ENCODE measurements around the gene SLC41A3.
A peak's percentile ranks its signal among the peaks of the same experiment; 100 is the strongest.
"Not testable (repeated sequence)": the region's sequence is repeated elsewhere in the genome, so short reads cannot be mapped to it uniquely, and the experiment has no call there.

The SLC41A3 gene

DNA sequence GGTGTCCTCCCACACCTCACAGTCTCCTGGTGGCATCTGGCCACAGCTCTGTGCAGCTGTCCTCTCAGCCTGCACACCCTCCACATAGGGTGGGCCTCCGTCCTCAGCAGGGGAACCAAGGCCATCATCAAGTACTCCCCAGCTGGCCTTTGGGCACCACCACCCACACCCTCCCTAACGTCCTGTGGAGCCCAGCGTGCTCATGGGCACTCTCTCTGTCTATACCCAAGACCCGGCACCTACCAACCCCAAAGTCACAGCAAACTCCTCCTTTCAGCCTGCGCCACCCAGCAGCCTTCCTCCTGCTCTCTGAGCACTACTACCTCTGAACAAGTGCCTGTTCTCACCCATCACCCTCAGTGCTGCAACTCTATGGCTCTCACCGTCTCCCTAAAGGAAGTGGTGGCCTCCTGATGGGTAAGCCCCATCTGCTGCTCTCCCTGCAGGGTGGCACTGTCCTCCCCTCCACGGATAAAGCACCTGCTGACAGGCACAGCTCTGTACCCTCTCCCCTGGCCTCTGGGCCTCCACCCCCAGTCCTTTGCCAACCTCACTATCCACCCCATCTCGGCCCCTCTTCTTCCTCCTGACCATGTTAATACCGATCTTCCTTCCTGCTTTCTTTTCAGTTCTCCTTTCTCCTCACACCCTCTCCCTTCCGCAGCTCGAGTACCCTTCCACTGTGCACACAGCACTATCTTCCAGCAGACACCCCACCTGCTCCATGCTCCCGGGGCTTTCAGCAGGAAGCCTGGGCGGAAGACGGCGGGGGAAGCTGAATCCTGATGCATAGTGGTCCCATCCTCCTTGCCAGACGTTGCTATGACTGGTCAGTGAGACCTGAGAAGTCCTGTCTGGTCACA lies 31.5 kb downstream of the SLC41A3 start:
- DNase-seq, result no peak

DNA sequence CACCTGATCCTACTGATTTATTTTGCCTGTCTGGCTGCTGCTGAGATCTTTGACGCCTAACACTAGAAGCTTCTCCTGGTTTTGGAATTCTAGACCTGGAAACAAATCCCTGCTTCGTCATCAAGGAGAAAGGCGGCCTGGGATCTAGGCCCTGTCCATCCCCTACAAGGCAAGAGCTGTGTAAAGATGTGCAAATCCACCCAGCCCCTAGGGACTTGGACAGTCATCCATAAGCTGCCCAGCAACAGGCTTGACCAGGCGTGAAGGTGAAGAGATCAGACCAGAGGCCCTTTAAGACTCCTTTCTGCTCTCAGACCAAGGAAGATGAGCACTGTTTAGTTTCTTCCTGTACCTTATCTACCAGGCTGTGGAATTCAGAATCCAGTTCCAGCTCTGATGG lies 32.2 kb downstream of the SLC41A3 start:
- DNase-seq, result no peak

- DNase-seq, result no peak
These were observed 32.7 kb downstream of the SLC41A3 start for GRCh38 chr3:126051234-126051633.

GRCh38 chr3:126050626-126051025 lies 33.3 kb downstream of the SLC41A3 start:
- no peak for DNase-seq

- DNase-seq, result no peak
These were observed 33.9 kb downstream of the SLC41A3 start for GRCh38 chr3:126050050-126050392.

DNA sequence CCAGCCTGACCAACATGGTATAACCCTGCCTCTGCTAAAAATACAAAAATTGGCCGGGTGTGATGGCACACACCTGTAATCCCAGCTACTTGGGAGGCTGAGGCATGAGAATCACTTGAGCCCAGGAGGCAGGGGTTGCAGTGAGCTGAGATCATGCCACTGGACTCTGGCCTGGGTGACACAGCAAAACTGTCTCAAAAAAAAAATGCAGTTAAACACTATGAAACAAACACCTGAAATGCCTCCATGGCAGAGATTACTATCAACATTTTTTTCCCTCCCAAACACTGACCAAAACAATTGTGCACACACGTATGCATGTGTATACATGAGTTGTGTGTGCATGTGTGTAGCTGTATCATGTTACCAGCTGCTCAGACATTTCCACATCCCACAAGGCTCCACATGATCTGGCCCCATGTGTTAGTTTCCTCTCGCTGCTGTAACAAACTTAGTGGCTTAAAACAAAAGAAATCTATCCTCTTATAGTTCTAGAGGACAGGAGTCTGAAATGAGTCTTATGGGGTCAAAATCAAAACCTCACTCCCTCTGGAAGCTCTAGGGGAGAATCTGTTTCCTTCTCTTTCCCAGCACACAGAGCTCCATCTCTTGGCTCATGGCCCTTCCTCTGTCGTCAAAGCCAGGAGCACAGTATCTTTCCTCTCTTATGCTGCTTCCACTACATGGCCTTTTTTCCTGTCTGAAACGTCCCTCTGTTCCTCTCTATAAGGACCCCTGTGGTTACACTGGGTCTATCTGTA lies 34.5 kb downstream of the SLC41A3 start:
- DNase-seq, result no peak

GRCh38 chr3:126040386-126040785 lies 43.5 kb downstream of the SLC41A3 start:
- no peak for DNase-seq

GRCh38 chr3:126039870-126040269 lies 44.1 kb downstream of the SLC41A3 start:
- DNase-seq, result no peak

GRCh38 chr3:126038791-126039190 lies 45.1 kb downstream of the SLC41A3 start:
- DNase-seq, result not testable (repeated sequence)

GRCh38 chr3:126036056-126036549 lies 47.8 kb downstream of the SLC41A3 start:
- no peak for DNase-seq

DNA sequence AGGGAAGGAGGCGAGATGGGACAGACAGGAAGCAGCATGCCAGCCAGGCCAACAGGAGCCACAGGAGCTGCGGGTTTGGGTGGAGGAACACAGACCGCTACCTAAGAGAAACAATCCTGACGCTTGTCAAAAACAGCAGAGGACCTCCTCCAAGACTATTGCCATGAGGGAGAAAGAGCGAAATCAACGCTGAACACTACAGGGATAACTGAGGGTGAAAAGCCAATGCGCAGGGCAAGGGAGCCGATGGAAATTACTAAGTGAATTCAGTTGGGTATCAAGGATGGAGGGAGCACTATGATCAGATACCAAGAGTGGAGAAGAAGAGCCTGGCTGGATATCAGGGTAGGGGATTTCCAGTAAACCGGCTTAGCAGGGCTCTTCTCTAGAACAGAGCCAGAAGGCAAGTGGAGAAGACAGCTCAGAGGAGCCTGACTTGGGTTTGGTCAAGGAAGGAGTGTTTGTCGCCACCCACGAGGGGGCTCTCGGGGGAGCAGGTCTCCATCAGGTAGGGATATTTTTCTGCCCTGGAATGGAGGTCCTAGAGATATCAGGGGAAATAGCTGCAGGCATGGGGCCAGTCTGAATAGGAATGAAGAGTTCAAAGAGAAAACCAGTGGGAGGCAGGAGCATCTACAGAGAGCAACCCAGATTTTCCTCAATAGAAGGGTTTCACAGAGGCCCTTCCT lies 48.4 kb downstream of the SLC41A3 start:
- no peak for DNase-seq

- DNase-seq, result no peak
These were observed 49.2 kb downstream of the SLC41A3 start for GRCh38 chr3:126034481-126035361.

- no peak for DNase-seq
These were observed 50.2 kb downstream of the SLC41A3 start for GRCh38 chr3:126033765-126034164.

- DNase-seq, result no peak
These were observed 50.7 kb downstream of the SLC41A3 start for GRCh38 chr3:126033051-126033745.

- DNase-seq, result no peak
These were observed 51.9 kb downstream of the SLC41A3 start for GRCh38 chr3:126031981-126032471.

- no peak for DNase-seq
These were observed 53.5 kb downstream of the SLC41A3 start for GRCh38 chr3:126030455-126030854.

DNA sequence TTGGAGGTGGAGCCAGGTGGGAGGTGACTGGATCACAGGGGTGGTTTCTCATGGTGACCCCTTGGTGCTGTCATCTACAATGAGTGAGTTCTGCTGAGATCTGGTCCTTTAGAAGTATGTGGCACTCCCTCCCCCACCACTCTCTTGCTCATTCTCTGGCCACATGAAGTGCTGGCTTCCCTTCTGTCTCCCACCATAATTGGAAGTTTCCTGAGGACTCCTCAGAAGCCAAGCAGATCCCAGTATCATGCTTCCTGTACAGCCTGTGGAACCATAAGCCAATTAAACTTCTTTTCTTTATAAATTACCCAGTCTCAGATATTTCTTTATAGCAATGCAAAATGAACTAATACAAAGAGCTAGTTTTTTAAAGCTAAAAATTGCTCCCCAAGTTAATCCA lies 54.7 kb downstream of the SLC41A3 start:
- no peak for DNase-seq

DNA sequence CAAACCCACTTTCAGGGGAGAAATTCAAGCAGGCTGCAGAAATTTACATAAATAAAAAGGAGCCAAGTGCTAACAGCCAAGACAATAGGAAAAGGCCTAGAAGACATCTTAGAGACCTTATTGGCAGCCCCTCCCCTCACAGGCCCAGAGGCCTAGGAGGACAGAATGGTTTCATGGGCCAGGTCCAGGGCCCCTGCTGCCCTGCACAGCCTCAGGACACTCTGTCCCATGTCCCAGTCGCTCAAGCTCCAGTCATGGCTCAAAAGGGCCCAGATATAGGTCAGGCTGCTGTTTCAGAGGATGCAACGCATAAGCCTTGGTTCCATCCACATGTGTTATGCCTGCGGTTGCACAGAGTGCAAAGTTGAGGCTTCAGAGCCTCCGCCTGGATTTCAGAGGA lies 55.8 kb downstream of the SLC41A3 start:
- no peak for DNase-seq

DNA sequence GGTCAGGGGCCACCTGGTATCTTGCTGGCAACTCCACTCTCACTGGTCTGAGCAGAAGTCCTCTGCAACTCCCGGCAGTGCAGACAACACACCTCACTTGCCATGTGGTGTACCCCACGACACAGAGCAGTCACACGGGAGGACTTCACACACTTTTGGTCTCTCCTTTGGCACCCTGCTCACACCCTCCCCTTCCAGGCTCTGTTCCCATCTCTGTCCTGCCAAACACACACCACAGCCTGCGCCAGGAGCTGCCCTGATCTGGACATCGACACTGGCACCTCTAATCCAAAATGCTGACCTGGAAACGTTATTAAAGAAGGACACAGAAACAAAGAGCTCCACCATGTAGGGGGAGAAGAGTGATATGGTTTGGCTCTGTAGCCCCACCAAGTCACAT lies 57.2 kb downstream of the SLC41A3 start:
- DNase-seq, result no peak

DNA sequence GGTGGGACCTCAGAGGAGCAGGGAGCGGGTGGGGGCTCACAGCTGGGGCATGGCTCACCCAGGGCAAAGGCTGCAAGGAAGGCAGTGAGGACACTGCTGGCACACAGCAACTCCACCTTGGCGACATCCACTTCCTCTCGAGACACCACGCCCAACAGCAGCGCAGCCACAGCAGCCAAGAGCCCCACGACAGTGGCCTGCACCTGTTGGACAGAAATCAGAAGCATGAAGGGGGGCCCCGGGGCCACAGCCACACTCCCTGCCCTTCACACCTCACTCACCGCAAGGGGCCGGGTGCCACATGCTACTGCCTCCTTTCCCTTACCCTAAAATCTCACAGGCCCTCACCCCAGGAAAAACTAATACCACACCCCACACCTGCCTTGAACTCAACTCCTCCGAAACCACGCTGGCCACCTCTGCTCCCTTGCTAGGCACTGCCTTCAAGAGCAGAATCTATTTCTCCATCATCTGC lies 57.6 kb downstream of the SLC41A3 start:
- DNase-seq, result peak; percentile 17

GRCh38 chr3:126025862-126026261 lies 58.1 kb downstream of the SLC41A3 start:
- no peak for DNase-seq

Data from CD4-positive, alpha-beta T cell treated with Interleukin-17A for 1 hour (primary cell).